GM21619 (cell line): ENCODE results near the gene NAA25.

Experiments
- ATAC-seq: cut with Tn5 transposase; IDR thresholded peaks from one replicate; pipeline ENCODE4 v1.9.1; 2021; ENCODE audit not compliant: unreplicated experiment

NAA25 gene

DNA sequence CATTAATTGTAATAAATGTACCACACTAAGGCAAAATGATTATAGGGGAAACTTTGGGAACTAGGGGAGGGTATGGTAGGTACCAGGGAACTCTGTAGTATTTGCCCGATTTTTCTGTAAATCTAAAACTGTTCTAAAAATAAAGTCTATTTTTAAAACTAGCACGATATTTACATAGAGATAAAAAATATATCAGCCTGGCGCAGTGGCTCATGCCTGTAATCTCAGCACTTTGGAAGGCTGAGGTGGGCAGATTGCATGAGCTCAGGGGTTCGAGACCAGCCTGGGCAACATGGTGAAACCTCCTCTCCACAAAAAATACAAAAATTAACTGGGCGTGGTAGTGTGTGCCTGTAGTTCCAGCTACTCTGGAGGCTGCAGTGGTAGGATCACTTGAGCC lies 128.0 kb downstream of the NAA25 start:
- ATAC-seq = no peak

DNA sequence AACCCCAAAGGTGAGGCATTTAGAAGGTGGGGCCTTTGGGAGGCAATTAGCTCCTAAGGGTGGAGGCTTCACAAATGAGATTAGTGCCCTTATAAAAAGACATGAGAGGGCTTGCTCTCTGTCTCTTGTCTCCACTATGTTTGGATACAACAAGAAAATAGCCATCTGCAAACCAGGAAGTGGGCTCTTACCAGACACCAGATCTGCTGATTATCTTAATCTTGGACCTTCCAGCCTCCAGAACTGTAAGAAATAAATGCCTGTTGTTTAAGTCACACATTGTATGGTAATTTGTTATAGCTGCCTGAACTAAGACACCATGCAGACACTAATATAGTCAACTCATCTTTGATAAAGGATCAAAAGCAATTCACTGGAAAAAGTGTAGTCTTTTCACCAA lies 130.0 kb downstream of the NAA25 start:
- no peak for ATAC-seq

GRCh38 chr12:111976860-111977259 lies 131.7 kb downstream of the NAA25 start:
- ATAC-seq = no peak
